Measurements from ENCODE around the gene PHACTR4.
"Not testable (repeated sequence)": the region's sequence is repeated elsewhere in the genome, so short reads cannot be mapped to it uniquely, and the experiment has no call there.

PHACTR4 gene

GRCh38 chr1:28437924-28438699 is 68.6 kb downstream of the PHACTR4 start:
- no peak for DNase-seq

GRCh38 chr1:28439320-28439719 is 69.8 kb downstream of the PHACTR4 start:
- DNase-seq, result no peak

- DNase-seq, result no peak
These were observed 72.1 kb downstream of the PHACTR4 start for GRCh38 chr1:28441674-28442073.

- DNase-seq, result no peak
These were observed 74.0 kb downstream of the PHACTR4 start for GRCh38 chr1:28443550-28443949.

GRCh38 chr1:28447679-28448078 is 78.1 kb downstream of the PHACTR4 start:
- DNase-seq, result no peak

GRCh38 chr1:28448094-28448611 is 78.6 kb downstream of the PHACTR4 start:
- not testable (repeated sequence) for DNase-seq

GRCh38 chr1:28449904-28450303 is 80.4 kb downstream of the PHACTR4 start:
- DNase-seq, result no peak

GRCh38 chr1:28450561-28450960 is 81.0 kb downstream of the PHACTR4 start:
- DNase-seq, result no peak

GRCh38 chr1:28451011-28451410 is 81.5 kb downstream of the PHACTR4 start:
- DNase-seq, result no peak

- no peak for DNase-seq
These were observed 86.5 kb downstream of the PHACTR4 start for GRCh38 chr1:28456078-28456477.

GRCh38 chr1:28457678-28458077 is 88.1 kb downstream of the PHACTR4 start:
- no peak for DNase-seq

- no peak for DNase-seq
These were observed 89.0 kb downstream of the PHACTR4 start for GRCh38 chr1:28458237-28459228.

- no peak for DNase-seq
These were observed 96.8 kb downstream of the PHACTR4 start for GRCh38 chr1:28466226-28466778.

GRCh38 chr1:28470146-28470545 is 100.6 kb downstream of the PHACTR4 start:
- DNase-seq, result no peak

- DNase-seq, result not testable (repeated sequence)
These were observed 110.0 kb downstream of the PHACTR4 start for GRCh38 chr1:28479497-28479896.

- DNase-seq, result no peak
These were observed 110.8 kb downstream of the PHACTR4 start for GRCh38 chr1:28480308-28480707.

- DNase-seq, result no peak
These were observed 112.6 kb downstream of the PHACTR4 start for GRCh38 chr1:28482138-28482537.

GRCh38 chr1:28482702-28483101 is 113.2 kb downstream of the PHACTR4 start:
- DNase-seq, result no peak

GRCh38 chr1:28494737-28495136 is 125.2 kb downstream of the PHACTR4 start:
- DNase-seq, result no peak

GRCh38 chr1:28499553-28499952 is 130.0 kb downstream of the PHACTR4 start:
- DNase-seq, result no peak

GRCh38 chr1:28501925-28502324 is 132.4 kb downstream of the PHACTR4 start:
- no peak for DNase-seq

GRCh38 chr1:28503117-28503516 is 133.6 kb downstream of the PHACTR4 start:
- no peak for DNase-seq
